IMR-90 (cell line): ENCODE data around the gene NR1I3. TPM values are rescaled to one million over a fixed set of nuclear protein-coding genes. Genes with fewer than 3 reads are reported as not detected.

ENCODE experiments used
- ATAC-seq: fragments of 200-7000 bp; cut with Tn5 transposase; 2 replicates; pipeline ENCODE4 v1.9.1; 2020; ENCODE audit warnings: low read depth, mild to moderate bottlenecking, moderate library complexity
- BruUV-seq: library from RNA; stranded (reverse); fragments of 400-500 nt; replicated peaks from 2 replicates; lab custom pipeline; 2021; lab: Mats Ljungman, UMichigan
- CTCF ChIA-PET: fragments of 300-600 bp; formaldehyde crosslinking; extraction: SDS; loops from one replicate; lab custom pipeline; 2021; ENCODE audit warnings: antibody characterized with exemption; lab: Yijun Ruan, JAX
- POLR2A ChIA-PET: fragments of 300-600 bp; sonication (Branson Sonifier 250); formaldehyde crosslinking; loops from one replicate; lab custom pipeline; 2022; ENCODE audit warnings: antibody characterized with exemption; ENCODE audit not compliant: unreplicated experiment; lab: Charles Lee
- DNase-seq: peaks from one replicate; pipeline ENCODE4 v3.0.0; 2013
- H2AFZ ChIP-seq: replicated peaks from 2 replicates; pipeline ENCODE3; 2013; ENCODE audit warnings: low read length, mild to moderate bottlenecking; ENCODE audit not compliant: poor library complexity
- H2AK5ac ChIP-seq: 2 replicates; pipeline ENCODE4 v1.6.1; 2013; ENCODE audit warnings: low read depth, low read length, inconsistent platforms
- H2AK9ac ChIP-seq: replicated peaks from 2 replicates; pipeline ENCODE3; 2013; ENCODE audit warnings: mild to moderate bottlenecking, low read depth, low read length, moderate library complexity; ENCODE audit not compliant: poor library complexity
- H2BK120ac ChIP-seq: 2 replicates; pipeline ENCODE4 v1.6.1; 2013; ENCODE audit warnings: low read depth, low read length, inconsistent platforms
- H2BK15ac ChIP-seq: 3 replicates; pipeline ENCODE4 v1.6.1; 2013; ENCODE audit warnings: low read depth, low read length, inconsistent platforms
- H2BK20ac ChIP-seq: 2 replicates; pipeline ENCODE4 v1.6.1; 2013; ENCODE audit warnings: low read depth, mild to moderate bottlenecking, inconsistent platforms, low read length, moderate library complexity
- H2BK5ac ChIP-seq: 2 replicates; pipeline ENCODE4 v1.6.1; 2013; ENCODE audit warnings: mild to moderate bottlenecking, low read depth, low read length, inconsistent platforms; ENCODE audit not compliant: poor library complexity, severe bottlenecking
- H3K14ac ChIP-seq: replicated peaks from 2 replicates; pipeline ENCODE4 v1.6.1; 2013; ENCODE audit warnings: low read depth, low read length, inconsistent platforms
- H3K18ac ChIP-seq: 2 replicates; pipeline ENCODE4 v1.6.1; 2013; ENCODE audit warnings: low read depth, low read length, control low read depth
- H3K23ac ChIP-seq: 2 replicates; pipeline ENCODE4 v1.6.1; 2013; ENCODE audit warnings: low read depth, low read length, inconsistent platforms
- H3K27ac ChIP-seq: 2 replicates; pipeline ENCODE4 v1.5.1; 2013; ENCODE audit warnings: mild to moderate bottlenecking, control low read depth, low read length; ENCODE audit not compliant: insufficient read depth
- H3K27me3 ChIP-seq: 2 replicates; pipeline ENCODE4 v1.6.1; 2013; ENCODE audit warnings: low read length; ENCODE audit not compliant: control insufficient read depth, insufficient read depth
- H3K36me3 ChIP-seq: 2 replicates; pipeline ENCODE4 v1.6.1; 2013; ENCODE audit warnings: low read length, mixed read lengths; ENCODE audit not compliant: control insufficient read depth, insufficient read depth
- H3K4ac ChIP-seq: 2 replicates; pipeline ENCODE4 v1.6.1; 2013; ENCODE audit warnings: low read depth, low read length, inconsistent platforms
- H3K4me1 ChIP-seq: 2 replicates; pipeline ENCODE4 v1.6.1; 2013; ENCODE audit warnings: low read length, mixed read lengths; ENCODE audit not compliant: control insufficient read depth, insufficient read depth
- H3K4me2 ChIP-seq: 2 replicates; pipeline ENCODE4 v1.6.1; 2013; ENCODE audit warnings: low read depth, mild to moderate bottlenecking, control low read depth, low read length, moderate library complexity
- H3K4me3 ChIP-seq: 2 replicates; pipeline ENCODE4 v1.5.1; 2013; ENCODE audit warnings: low read depth, mild to moderate bottlenecking, control low read depth, low read length, moderate library complexity; ENCODE audit not compliant: insufficient read depth
- H3K56ac ChIP-seq: 2 replicates; pipeline ENCODE4 v1.6.1; 2013; ENCODE audit warnings: low read length, inconsistent platforms; ENCODE audit not compliant: insufficient read depth; ENCODE audit errors: extremely low read depth
- H3K79me1 ChIP-seq, 2 experiments: 2 replicates each; pipeline ENCODE4 v1.6.1; 2013; ENCODE audit warnings: low read length in 2 of 2, inconsistent platforms in 1 of 2, low read depth in 1 of 2
- H3K9ac ChIP-seq: 2 replicates; pipeline ENCODE4 v1.6.1; 2013; ENCODE audit warnings: low read depth, low read length, control low read depth
- H3K9me1 ChIP-seq: 2 replicates; pipeline ENCODE4 v1.6.1; 2013; ENCODE audit warnings: low read length, inconsistent platforms; ENCODE audit not compliant: insufficient read depth
- H3K9me3 ChIP-seq: 2 replicates; pipeline ENCODE4 v1.6.1; 2013; ENCODE audit warnings: low read length; ENCODE audit not compliant: control insufficient read depth, insufficient read depth
- H4K20me1 ChIP-seq: 2 replicates; pipeline ENCODE4 v1.6.1; 2013; ENCODE audit warnings: low read length, inconsistent platforms; ENCODE audit not compliant: insufficient read depth
- H4K5ac ChIP-seq: 2 replicates; pipeline ENCODE4 v1.6.1; 2013; ENCODE audit warnings: mild to moderate bottlenecking, low read depth, low read length, control low read depth
- H4K8ac ChIP-seq, 2 experiments: 2 replicates each; pipeline ENCODE4 v1.6.1; 2013; ENCODE audit warnings: low read depth in 2 of 2, low read length in 2 of 2, control low read depth in 1 of 2, inconsistent platforms in 1 of 2
- H4K91ac ChIP-seq: 2 replicates; pipeline ENCODE4 v1.6.1; 2013; ENCODE audit warnings: low read depth, low read length, inconsistent platforms; ENCODE audit not compliant: insufficient read depth
- ELK1 ChIP-seq: fragments of 150-350 bp; IDR thresholded peaks from 2 replicates; pipeline ENCODE4 v1.6.1; 2016; ENCODE audit warnings: low read depth, mild to moderate bottlenecking, low read length, moderate library complexity, borderline replicate concordance
- MAFK ChIP-seq: IDR thresholded peaks from 2 replicates; pipeline ENCODE4 v1.6.1; 2012; ENCODE audit warnings: low read depth, low read length, improper control_type of control experiment
- MAZ ChIP-seq: IDR thresholded peaks from 2 replicates; pipeline ENCODE4 v1.6.1; 2012; ENCODE audit warnings: low read depth, mild to moderate bottlenecking, low read length, improper control_type of control experiment, moderate library complexity, borderline replicate concordance
- WGBS, 2 experiments: methylation state at CpG; one replicate each; pipeline versions ENCODE4 v1.1.5 to v1.1.7; 2013; ENCODE audit warnings: missing lambda C conversion rate in 2 of 2; ENCODE audit not compliant: insufficient read length in 1 of 2; ENCODE audit errors: extremely low coverage in 2 of 2; 5-methylcytosine and 5-hydroxymethylcytosine counted together
- dilution Hi-C: fragments of 300-500 bp; cut with HindIII; formaldehyde crosslinking; loops from one replicate; pipeline ENCODE4 v1.14.3; 2018; ENCODE audit warnings: low sequenced_read_pairs; ENCODE audit not compliant: unreplicated experiment
- in situ Hi-C: fragments of 300-500 bp; cut with MboI; formaldehyde crosslinking; loops from 3 replicates; pipeline ENCODE4 v1.14.3; 2019; ENCODE audit warnings: low sequenced_read_pairs, inconsistent platforms, mixed read lengths
- intact Hi-C: fragments of 100-400 bp; cut with micrococcal nuclease; formaldehyde crosslinking; loops from 2 replicates; pipeline ENCODE4 v1.10.0; 2022
- polyA plus RNA-seq, 3 experiments: library from polyadenylated mRNA; depleted of rRNA; stranded (reverse); fragments of >200 nt; gene quantifications; 2 replicates each; pipeline ENCODE4 v1.2.3, GENCODE V29; 2012; ENCODE audit warnings: low replicate concordance in 1 of 3
- total RNA-seq: library from RNA; depleted of rRNA; stranded (reverse); fragments of >200 nt; gene quantifications from 2 replicates; pipeline ENCODE4 v1.2.3, GENCODE V29; 2012

Gene NR1I3
- total and polyA plus RNA-seq, 2 of the 4 experiments (the other 2 are of a cell fraction): not detected

- Histone ChIP-seq H3K14ac (no peak overlapping the region), H3K36me3 (peaks cover 19% of the 10 kb centered on the region), H3K27me3 (no peaks in the 10 kb centered on the region), H3K27ac (no peak overlapping the region), H2AK9ac (no peak overlapping the region), H3K4me2 (no peak overlapping the region), H2BK120ac (no peak overlapping the region), H3K4me3 (no peak overlapping the region), H2AK5ac (no peak overlapping the region), H3K9me3 (no peaks in the 10 kb centered on the region), H4K8ac (no peak overlapping the region), H2AFZ (no peak overlapping the region), H3K4ac (no peak overlapping the region), H4K91ac (no peak overlapping the region), H2BK15ac (no peak overlapping the region), H2BK20ac (no peak overlapping the region), H4K20me1 (no peaks in the 10 kb centered on the region), H3K56ac (no peak overlapping the region), H3K9ac (no peak overlapping the region), H3K9me1 (peaks cover 8% of the 10 kb centered on the region; the same call in 1 of the 2 replicates), H3K79me1 (peaks cover 9 to 17% of the 10 kb centered on the region in 2 experiments; a peak in 3 of 4 replicates), H3K23ac (no peak overlapping the region), H4K5ac (no peak overlapping the region), H2BK5ac (no peak overlapping the region), H3K4me1 (peaks cover 7% of the 10 kb centered on the region; the same call in 1 of the 2 replicates), H3K18ac (no peak overlapping the region)
- CTCF ChIA-PET: interaction anchor here (1.2 to 1.3 kb wide), 2 partner anchors 151 to 519 kb away, joined by 5 to 7 read pairs; partner anchors contain the start of gene DUSP12
- intact Hi-C loops: no loop called here
- TF ChIP-seq ELK1 (no peak), MAZ (no peak), MAFK (no peak)
- no peak for ATAC-seq
- 95% methylated on average over 4 of the region's 7 CpGs; no CpG with 5 or more reads in 1 of the 2 experiments for WGBS, 2 experiments
- no TSS peak for BruUV-seq
- POLR2A ChIA-PET: no interaction called here
- DNase-seq: no peak
- dilution Hi-C loops: no loop called here
- in situ Hi-C loops: no loop called here
Measured at GRCh38 chr1:161230762-161231161, 7.2 kb downstream of the NR1I3 start.
